Kidney epithelial cell (primary cell): Measurements from ENCODE around the gene TTC3. TPM values are rescaled to one million over a fixed set of nuclear protein-coding genes. Genes with fewer than 3 reads are reported as not detected.

Experiments used
- DNase-seq: peaks from one replicate; pipeline ENCODE4 v3.0.0-alpha.2; 2010; ENCODE audit warnings: low read depth
- H3K27me3 ChIP-seq: 2 replicates; pipeline ENCODE4 v1.6.0; 2011; ENCODE audit warnings: low read length; ENCODE audit not compliant: control insufficient read depth, insufficient read depth
- H3K36me3 ChIP-seq: 2 replicates; pipeline ENCODE4 v1.5.1; 2011; ENCODE audit warnings: low read length; ENCODE audit not compliant: control insufficient read depth, insufficient read depth
- H3K4me3 ChIP-seq: 2 replicates; pipeline ENCODE4 v1.5.1; 2011; ENCODE audit warnings: low read depth, mild to moderate bottlenecking, control low read depth, low read length
- total RNA-seq: library from RNA; depleted of rRNA; stranded (reverse); fragments of >200 nt; gene quantifications from 2 replicates; pipeline ENCODE4 v1.2.3, GENCODE V29; 2015
- TF ChIP-seq, protein P1 (sequence below): IDR thresholded peaks from 2 replicates; pipeline ENCODE4 v1.5.1; 2011; ENCODE audit warnings: mild to moderate bottlenecking, moderate library complexity, low read length, control low read depth, inconsistent platforms; ENCODE audit not compliant: insufficient read depth, poor library complexity, severe bottlenecking

TTC3 gene
- total RNA-seq, 1 donor from 2014 or later: 139 TPM

DNA sequence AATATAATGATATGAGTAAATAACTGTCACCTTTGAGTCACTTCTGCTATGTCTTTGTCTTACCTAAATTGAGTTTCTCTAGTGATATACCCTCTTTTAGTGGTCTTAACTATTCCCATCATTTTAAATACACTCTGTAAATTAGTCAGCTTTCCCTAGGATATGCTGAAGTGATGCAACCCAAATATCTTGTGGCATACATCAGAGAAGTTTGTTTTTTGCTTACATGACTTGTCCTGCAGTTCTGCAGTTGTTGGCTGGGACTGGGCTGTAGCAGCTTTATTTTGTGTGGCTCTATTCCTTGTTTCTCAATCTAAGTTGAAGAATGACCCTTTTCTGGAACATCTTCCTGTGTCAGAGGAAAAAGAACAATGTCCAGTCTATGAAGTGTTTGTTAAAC is 76.4 kb downstream of the TTC3 start:
- Histone ChIP-seq H3K36me3 (no peaks in the 10 kb centered on the region), H3K27me3 (no peaks in the 10 kb centered on the region), H3K4me3 (no peak overlapping the region)
- TF ChIP-seq, protein P1, sequence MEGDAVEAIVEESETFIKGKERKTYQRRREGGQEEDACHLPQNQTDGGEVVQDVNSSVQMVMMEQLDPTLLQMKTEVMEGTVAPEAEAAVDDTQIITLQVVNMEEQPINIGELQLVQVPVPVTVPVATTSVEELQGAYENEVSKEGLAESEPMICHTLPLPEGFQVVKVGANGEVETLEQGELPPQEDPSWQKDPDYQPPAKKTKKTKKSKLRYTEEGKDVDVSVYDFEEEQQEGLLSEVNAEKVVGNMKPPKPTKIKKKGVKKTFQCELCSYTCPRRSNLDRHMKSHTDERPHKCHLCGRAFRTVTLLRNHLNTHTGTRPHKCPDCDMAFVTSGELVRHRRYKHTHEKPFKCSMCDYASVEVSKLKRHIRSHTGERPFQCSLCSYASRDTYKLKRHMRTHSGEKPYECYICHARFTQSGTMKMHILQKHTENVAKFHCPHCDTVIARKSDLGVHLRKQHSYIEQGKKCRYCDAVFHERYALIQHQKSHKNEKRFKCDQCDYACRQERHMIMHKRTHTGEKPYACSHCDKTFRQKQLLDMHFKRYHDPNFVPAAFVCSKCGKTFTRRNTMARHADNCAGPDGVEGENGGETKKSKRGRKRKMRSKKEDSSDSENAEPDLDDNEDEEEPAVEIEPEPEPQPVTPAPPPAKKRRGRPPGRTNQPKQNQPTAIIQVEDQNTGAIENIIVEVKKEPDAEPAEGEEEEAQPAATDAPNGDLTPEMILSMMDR: no peak
- DNase-seq: no peak

GRCh38 chr21:37153196-37153934 is 80.3 kb downstream of the TTC3 start:
- Histone ChIP-seq H3K36me3 (no peaks in the 10 kb centered on the region), H3K4me3 (no peak overlapping the region), H3K27me3 (no peaks in the 10 kb centered on the region)
- DNase-seq: no peak
- TF ChIP-seq, protein P1: no peak

DNA sequence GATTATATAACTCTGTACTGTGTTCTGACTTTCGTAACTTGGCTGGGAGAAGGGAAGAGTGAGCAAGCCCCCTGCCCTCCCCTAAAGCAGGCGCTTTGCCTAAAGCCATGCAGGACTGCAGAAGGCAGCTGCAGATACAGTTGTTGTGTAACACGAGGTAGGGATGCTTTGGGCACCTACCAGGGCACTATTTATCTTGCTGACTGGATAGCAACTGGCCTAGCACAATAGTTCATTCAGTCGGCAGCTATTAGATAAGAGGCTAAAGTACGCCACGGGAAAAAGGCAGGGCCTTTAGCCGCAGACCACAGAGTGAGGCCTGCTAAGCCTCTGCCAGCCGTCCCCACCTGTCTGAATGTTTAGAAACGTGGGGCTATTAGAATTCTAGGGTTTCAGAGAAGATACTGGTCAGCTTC is 80.9 kb downstream of the TTC3 start:
- Histone ChIP-seq H3K4me3 (no peak overlapping the region), H3K27me3 (no peaks in the 10 kb centered on the region), H3K36me3 (no peaks in the 10 kb centered on the region)
- TF ChIP-seq, protein P1: no peak
- no peak for DNase-seq

- H3K4me3 ChIP-seq: no peak overlapping the region
- no peaks in the 10 kb centered on the region for H3K27me3 ChIP-seq
- no peak for DNase-seq
- no peaks in the 10 kb centered on the region for H3K36me3 ChIP-seq
- TF ChIP-seq, protein P1: no peak
Measured at GRCh38 chr21:37155186-37155585, 82.1 kb downstream of the TTC3 start.

DNA sequence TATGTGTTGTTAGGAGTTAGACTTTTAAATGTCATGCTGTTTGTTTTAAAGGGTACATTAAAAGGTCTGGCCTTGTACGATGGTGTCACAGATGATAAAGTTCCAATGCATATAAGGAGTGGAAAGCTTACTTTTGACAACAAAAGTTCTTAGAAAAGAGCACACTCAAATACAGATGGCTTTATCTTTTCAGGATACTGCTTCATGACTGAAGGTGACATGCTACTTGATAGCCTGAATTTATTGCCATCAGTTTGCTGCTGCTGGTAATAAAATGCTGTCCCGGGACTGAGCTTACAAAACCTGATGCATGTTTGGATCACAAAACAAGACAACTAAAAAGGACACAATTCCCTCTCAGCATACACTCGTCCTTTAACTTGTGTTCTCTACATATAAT is 84.9 kb downstream of the TTC3 start:
- TF ChIP-seq, protein P1: no peak
- H3K36me3 ChIP-seq: no peaks in the 10 kb centered on the region
- no peak overlapping the region for H3K4me3 ChIP-seq

More for the DNA sequence above, 84.9 kb downstream of the TTC3 start:
- DNase-seq: no peak
- no peaks in the 10 kb centered on the region for H3K27me3 ChIP-seq
